Large intestine (tissue), 3 donors: Measurements from ENCODE around the gene LCK. TPM values are rescaled to one million over a fixed set of nuclear protein-coding genes. Genes with fewer than 3 reads are reported as not detected.
"Not testable (repeated sequence)": the region's sequence is repeated elsewhere in the genome, so short reads cannot be mapped to it uniquely, and the experiment has no call there.

Experiments
- DNase-seq, 2 donors: peaks; one replicate each; pipeline versions ENCODE4 v3.0.0 to v3.0.0-alpha.2; 2013
- H3K27ac ChIP-seq: one replicate; pipeline ENCODE4 v1.5.1; 2013; ENCODE audit warnings: low read length
- H3K27me3 ChIP-seq: 2 replicates; pipeline ENCODE4 v1.6.1; 2013; ENCODE audit warnings: low read length; ENCODE audit not compliant: control insufficient read depth, insufficient read depth
- H3K36me3 ChIP-seq: 2 replicates; pipeline ENCODE4 v1.6.1; 2013; ENCODE audit warnings: low read length; ENCODE audit not compliant: control insufficient read depth, insufficient read depth
- H3K4me1 ChIP-seq: one replicate; pipeline ENCODE4 v1.6.1; 2013; ENCODE audit warnings: low read length; ENCODE audit not compliant: control insufficient read depth, insufficient read depth
- H3K4me3 ChIP-seq: one replicate; pipeline ENCODE4 v1.5.1; 2013; ENCODE audit warnings: low read length
- H3K9me3 ChIP-seq: one replicate; pipeline ENCODE4 v1.6.1; 2013; ENCODE audit warnings: mild to moderate bottlenecking, low read depth, low read length, moderate library complexity; ENCODE audit not compliant: control insufficient read depth
- whole genome bisulfite sequencing: methylation state at CpG from one replicate; pipeline ENCODE4 v1.1.5; 2013; ENCODE audit warnings: low lambda C conversion rate; ENCODE audit not compliant: insufficient coverage; 5-methylcytosine and 5-hydroxymethylcytosine counted together
- polyA plus RNA-seq: library from polyadenylated mRNA; unstranded; fragments of 120-200 nt; gene quantifications from one replicate; pipeline ENCODE4 v1.2.1, GENCODE V29; 2013

Gene LCK
- polyA plus RNA-seq, 1 donor: 4.2 TPM

- Histone ChIP-seq H3K27ac (peak within 1 kb of the TSS; percentile 94), H3K4me3 (peak within 1 kb of the TSS; percentile 98), H3K4me1 (peaks cover 6% of the 10 kb centered on the region), H3K9me3 (no peaks in the 10 kb centered on the region), H3K36me3 (peaks cover 4% of the 10 kb centered on the region), H3K27me3 (no peaks in the 10 kb centered on the region)
- WGBS: no CpG with 5 or more reads among the region's 67 CpGs
- peak; percentile 97 to 99 for DNase-seq
Measured at GRCh38 chr1:32291708-32292538, 40.9 kb downstream of the LCK start, which contains the start of gene HDAC1. Gene HDAC1 (plus strand): TSS chr1:32292083. CDS start chr1:32292170, 87 bp downstream.

- not testable (repeated sequence) for DNase-seq, H3K4me3 ChIP-seq, H3K27ac ChIP-seq, H3K4me1 ChIP-seq, H3K9me3 ChIP-seq, H3K27me3 ChIP-seq
- 100% methylated on average over 2 of the region's 16 CpGs for WGBS
- peaks cover 26% of the 10 kb centered on the region for H3K36me3 ChIP-seq
Measured at GRCh38 chr1:32298211-32298610, 47.1 kb downstream of the LCK start.

- H3K4me1 ChIP-seq: no peaks in the 10 kb centered on the region
- no peaks in the 10 kb centered on the region for H3K27me3 ChIP-seq
- peaks cover 37% of the 10 kb centered on the region for H3K36me3 ChIP-seq
- no peak overlapping the region for H3K27ac ChIP-seq
- H3K4me3 ChIP-seq: no peak overlapping the region
- H3K9me3 ChIP-seq: no peaks in the 10 kb centered on the region
- DNase-seq: no peak
Measured at GRCh38 chr1:32299327-32299726, 48.3 kb downstream of the LCK start.

GRCh38 chr1:32303358-32303757 is 52.3 kb downstream of the LCK start:
- no peak for DNase-seq
- Histone ChIP-seq H3K4me3 (no peak overlapping the region), H3K36me3 (peaks cover 47% of the 10 kb centered on the region), H3K27ac (no peak overlapping the region), H3K9me3 (peaks cover 3% of the 10 kb centered on the region), H3K27me3 (no peaks in the 10 kb centered on the region), H3K4me1 (no peaks in the 10 kb centered on the region)
- no CpG with 5 or more reads among the region's 3 CpGs for WGBS

- Histone ChIP-seq H3K4me3 (no peak overlapping the region), H3K36me3 (peaks cover 45% of the 10 kb centered on the region), H3K4me1 (peaks cover 5% of the 10 kb centered on the region), H3K27ac (no peak overlapping the region), H3K9me3 (peaks cover 3% of the 10 kb centered on the region), H3K27me3 (no peaks in the 10 kb centered on the region)
- no peak for DNase-seq
- 100% methylated on average over 1 of the region's 3 CpGs for WGBS
Measured at GRCh38 chr1:32303997-32304622, 53.0 kb downstream of the LCK start.

GRCh38 chr1:32305310-32305709 is 54.2 kb downstream of the LCK start:
- 92% methylated on average over 2 of the region's 2 CpGs for WGBS
- Histone ChIP-seq H3K27ac (no peak overlapping the region), H3K36me3 (peaks cover 42% of the 10 kb centered on the region), H3K9me3 (peaks cover 3% of the 10 kb centered on the region), H3K4me3 (no peak overlapping the region), H3K27me3 (no peaks in the 10 kb centered on the region), H3K4me1 (peaks cover 7% of the 10 kb centered on the region)
- no peak for DNase-seq

GRCh38 chr1:32307324-32307723 is 56.3 kb downstream of the LCK start:
- Histone ChIP-seq H3K9me3 (peaks cover 3% of the 10 kb centered on the region), H3K27me3 (no peaks in the 10 kb centered on the region), H3K36me3 (peaks cover 38% of the 10 kb centered on the region), H3K4me3 (no peak overlapping the region), H3K4me1 (peaks cover 7% of the 10 kb centered on the region), H3K27ac (no peak overlapping the region)
- DNase-seq: no peak
- WGBS: no CpG with 5 or more reads among the region's 2 CpGs

GRCh38 chr1:32309960-32310359 is 58.9 kb downstream of the LCK start:
- H3K36me3 ChIP-seq: peaks cover 18% of the 10 kb centered on the region
- WGBS: no CpG with 5 or more reads among the region's 1 CpG
- H3K9me3 ChIP-seq: peaks cover 3% of the 10 kb centered on the region
- H3K27me3 ChIP-seq: no peaks in the 10 kb centered on the region
- no peak for DNase-seq
- no peak overlapping the region for H3K4me3 ChIP-seq
- H3K4me1 ChIP-seq: peaks cover 7% of the 10 kb centered on the region
- H3K27ac ChIP-seq: no peak overlapping the region

GRCh38 chr1:32311709-32312393 is 60.8 kb downstream of the LCK start:
- Histone ChIP-seq H3K9me3 (no peaks in the 10 kb centered on the region), H3K27ac (no peak overlapping the region), H3K4me1 (peaks cover 7% of the 10 kb centered on the region), H3K36me3 (peaks cover 7% of the 10 kb centered on the region), H3K27me3 (no peaks in the 10 kb centered on the region), H3K4me3 (no peak overlapping the region)
- no CpG with 5 or more reads among the region's 2 CpGs for WGBS
- DNase-seq: no peak

- Histone ChIP-seq H3K4me1 (peaks cover 8% of the 10 kb centered on the region), H3K36me3 (peaks cover 19% of the 10 kb centered on the region), H3K4me3 (no peak overlapping the region), H3K27me3 (no peaks in the 10 kb centered on the region), H3K27ac (no peak overlapping the region), H3K9me3 (no peaks in the 10 kb centered on the region)
- no peak for DNase-seq
- WGBS: 100% methylated on average over 2 of the region's 3 CpGs
Measured at GRCh38 chr1:32316903-32317277, 65.8 kb downstream of the LCK start.
